Measurements from ENCODE around the gene TUG1.
A peak's percentile ranks its signal among the peaks of the same experiment; 100 is the strongest.

TUG1 gene

GRCh38 chr22:30947173-30947815 lies 21.8 kb upstream of the TUG1 start:
- no peak for DNase-seq (ENCODE audit: low spot score)
- TF ChIP-seq, protein P1, sequence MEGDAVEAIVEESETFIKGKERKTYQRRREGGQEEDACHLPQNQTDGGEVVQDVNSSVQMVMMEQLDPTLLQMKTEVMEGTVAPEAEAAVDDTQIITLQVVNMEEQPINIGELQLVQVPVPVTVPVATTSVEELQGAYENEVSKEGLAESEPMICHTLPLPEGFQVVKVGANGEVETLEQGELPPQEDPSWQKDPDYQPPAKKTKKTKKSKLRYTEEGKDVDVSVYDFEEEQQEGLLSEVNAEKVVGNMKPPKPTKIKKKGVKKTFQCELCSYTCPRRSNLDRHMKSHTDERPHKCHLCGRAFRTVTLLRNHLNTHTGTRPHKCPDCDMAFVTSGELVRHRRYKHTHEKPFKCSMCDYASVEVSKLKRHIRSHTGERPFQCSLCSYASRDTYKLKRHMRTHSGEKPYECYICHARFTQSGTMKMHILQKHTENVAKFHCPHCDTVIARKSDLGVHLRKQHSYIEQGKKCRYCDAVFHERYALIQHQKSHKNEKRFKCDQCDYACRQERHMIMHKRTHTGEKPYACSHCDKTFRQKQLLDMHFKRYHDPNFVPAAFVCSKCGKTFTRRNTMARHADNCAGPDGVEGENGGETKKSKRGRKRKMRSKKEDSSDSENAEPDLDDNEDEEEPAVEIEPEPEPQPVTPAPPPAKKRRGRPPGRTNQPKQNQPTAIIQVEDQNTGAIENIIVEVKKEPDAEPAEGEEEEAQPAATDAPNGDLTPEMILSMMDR (IDR thresholded peaks at IDR 0.05; ENCODE audit: extremely low read depth, missing control alignments) = no peak

DNA sequence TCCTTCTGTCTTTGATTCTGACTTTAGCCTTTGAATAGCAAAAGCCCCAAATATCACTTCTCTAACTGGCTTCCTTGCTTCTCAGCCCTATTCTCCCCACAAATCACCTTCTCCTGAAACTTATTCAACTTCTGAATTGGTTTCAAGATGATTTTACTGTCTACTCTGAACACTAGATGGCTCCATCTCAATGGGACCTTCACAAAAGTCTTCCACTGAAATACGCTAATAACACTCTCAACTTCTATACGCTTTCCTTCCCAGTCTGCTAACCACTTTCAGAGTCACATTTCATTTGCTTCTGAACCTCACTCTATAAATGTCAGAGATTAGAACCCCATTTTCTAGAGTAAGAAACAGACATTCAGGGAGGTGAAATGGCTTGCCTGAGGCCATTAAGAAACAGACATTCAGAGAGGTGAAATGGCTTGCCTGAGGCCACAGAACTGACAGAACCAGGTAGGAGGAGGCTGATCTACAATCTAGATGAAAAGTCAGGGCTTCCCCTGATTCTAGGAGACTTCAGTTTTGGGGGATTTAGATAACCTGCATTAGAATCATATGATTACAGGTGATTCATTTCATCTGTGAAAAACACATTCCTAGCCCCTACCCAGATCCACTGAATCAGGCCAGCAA lies 21.1 kb upstream of the TUG1 start:
- peak; percentile 23 for DNase-seq (ENCODE audit: low spot score)
- TF ChIP-seq, protein P1 (IDR thresholded peaks at IDR 0.05; ENCODE audit: extremely low read depth, missing control alignments) = no peak

- no peak for DNase-seq (ENCODE audit: low spot score)
- TF ChIP-seq, protein P1 (IDR thresholded peaks at IDR 0.05; ENCODE audit: extremely low read depth, missing control alignments) = no peak
These were observed 20.1 kb upstream of the TUG1 start for GRCh38 chr22:30948930-30949342.

- TF ChIP-seq, protein P1 (IDR thresholded peaks at IDR 0.05; ENCODE audit: extremely low read depth, missing control alignments) = no peak
- no peak for DNase-seq (ENCODE audit: low spot score)
These were observed 19.0 kb upstream of the TUG1 start for GRCh38 chr22:30949934-30950660.

DNA sequence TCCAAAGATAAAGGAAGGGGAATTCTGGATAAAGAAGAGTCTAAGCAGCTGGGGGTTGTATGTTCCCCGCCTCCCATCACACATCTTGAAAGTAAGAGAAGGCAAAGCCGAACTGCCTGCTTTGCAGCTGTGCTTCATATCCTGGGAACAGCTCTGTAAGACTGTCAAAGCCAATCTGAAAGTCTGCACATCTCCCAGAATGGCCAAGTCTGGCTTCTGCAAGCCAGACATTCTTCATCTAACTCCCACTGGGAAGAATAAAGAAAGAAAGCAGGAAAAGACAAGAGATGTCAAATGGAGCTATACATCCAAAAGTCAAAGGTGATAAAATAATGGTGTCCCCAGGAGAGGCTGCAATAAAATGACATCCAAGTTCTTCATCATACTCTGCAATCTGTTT lies 15.9 kb upstream of the TUG1 start:
- no peak for DNase-seq (ENCODE audit: low spot score)
- TF ChIP-seq, protein P1 (IDR thresholded peaks at IDR 0.05; ENCODE audit: extremely low read depth, missing control alignments) = no peak

DNA sequence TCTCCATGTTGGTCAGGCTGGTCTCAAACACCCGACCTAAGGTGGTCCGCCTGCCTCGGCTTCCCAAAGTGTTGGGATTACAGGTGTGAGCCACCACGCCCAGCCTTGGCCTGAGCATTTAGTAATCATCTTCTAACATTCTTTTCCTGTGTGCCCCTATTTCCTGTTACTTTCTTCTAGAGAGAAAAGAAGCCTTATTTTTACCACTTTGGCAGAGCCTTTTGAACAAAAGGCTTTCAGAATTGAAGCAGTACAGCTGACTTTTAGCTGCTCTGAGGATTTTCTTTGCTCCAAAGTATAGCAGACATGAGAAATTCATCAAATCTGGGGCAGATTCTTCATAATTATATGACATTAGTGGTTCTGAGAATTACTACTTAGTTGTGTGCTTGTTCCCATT lies 13.9 kb upstream of the TUG1 start:
- TF ChIP-seq, protein P1 (IDR thresholded peaks at IDR 0.05; ENCODE audit: extremely low read depth, missing control alignments) = no peak
- no peak for DNase-seq (ENCODE audit: low spot score)

GRCh38 chr22:30964858-30965257 lies 4.2 kb upstream of the TUG1 start:
- TF ChIP-seq, protein P1 (IDR thresholded peaks at IDR 0.05; ENCODE audit: extremely low read depth, missing control alignments) = no peak
- no peak for DNase-seq (ENCODE audit: low spot score)
